SK-N-SH treated with all-trans-retinoic acid at 6 μM for 48 hours (cell line): ENCODE results near the gene PTPRF.

ENCODE experiments used
- ATAC-seq: fragments of 200-7000 bp; cut with Tn5 transposase; 3 replicates; pipeline ENCODE4 v1.9.1; 2020; ENCODE audit warnings: mild to moderate bottlenecking, moderate library complexity
- ARNTL ChIP-seq: fragments of 450-650 bp; formaldehyde crosslinking; IDR thresholded peaks from 2 replicates; pipeline ENCODE4 v1.5.0; 2020; ENCODE audit warnings: low read depth, mild to moderate bottlenecking, moderate library complexity, borderline replicate concordance
- BACH2 ChIP-seq: fragments of 250-450 bp; sonication (Bioruptor Pico); IDR thresholded peaks from 2 replicates; pipeline ENCODE4 v1.9.0; 2021; ENCODE audit warnings: mild to moderate bottlenecking, borderline replicate concordance
- CREB5 ChIP-seq: fragments of 250-450 bp; sonication (Bioruptor Pico); IDR thresholded peaks from 2 replicates; pipeline ENCODE4 v1.5.1; 2020; ENCODE audit warnings: low read depth, mild to moderate bottlenecking, moderate library complexity
- CSDC2 ChIP-seq: fragments of 250-450 bp; sonication (Bioruptor Pico); IDR thresholded peaks from 2 replicates; pipeline ENCODE4 v1.5.0; 2020; ENCODE audit warnings: mild to moderate bottlenecking, moderate library complexity
- CSRNP3 ChIP-seq: fragments of 250-450 bp; sonication (Bioruptor Pico); IDR thresholded peaks from 2 replicates; pipeline ENCODE4 v1.5.1; 2021; ENCODE audit warnings: mild to moderate bottlenecking, moderate library complexity
- ESRRG ChIP-seq: fragments of 250-450 bp; sonication (Bioruptor Pico); IDR thresholded peaks from 2 replicates; pipeline ENCODE4 v1.6.1; 2021; ENCODE audit warnings: mild to moderate bottlenecking
- GLIS3 ChIP-seq: fragments of 250-450 bp; sonication (Bioruptor Pico); IDR thresholded peaks from 2 replicates; pipeline ENCODE4 v1.5.0; 2020; ENCODE audit warnings: mild to moderate bottlenecking, moderate library complexity
- OSR1 ChIP-seq: fragments of 250-450 bp; sonication (Bioruptor Pico); IDR thresholded peaks from 2 replicates; pipeline ENCODE4 v1.8.0; 2022; ENCODE audit warnings: moderate library complexity, mild to moderate bottlenecking, inconsistent platforms
- POU6F1 ChIP-seq: fragments of 250-450 bp; sonication (Bioruptor Pico); IDR thresholded peaks from 2 replicates; pipeline ENCODE4 v1.8.0; 2021; ENCODE audit warnings: low read depth, mild to moderate bottlenecking, moderate library complexity, borderline replicate concordance
- PPARA ChIP-seq: fragments of 250-450 bp; sonication (Bioruptor Pico); IDR thresholded peaks from 2 replicates; pipeline ENCODE4 v1.5.0; 2020; ENCODE audit warnings: mild to moderate bottlenecking, borderline replicate concordance
- RARB ChIP-seq: fragments of 250-450 bp; sonication (Bioruptor Pico); IDR thresholded peaks from 2 replicates; pipeline ENCODE4 v1.8.0; 2021; ENCODE audit warnings: mild to moderate bottlenecking, moderate library complexity
- SNAI2 ChIP-seq: fragments of 250-450 bp; sonication (Bioruptor Pico); IDR thresholded peaks from 2 replicates; pipeline ENCODE4 v1.5.0; 2020; ENCODE audit warnings: mild to moderate bottlenecking, moderate library complexity
- TCF4 ChIP-seq: fragments of 250-450 bp; sonication (Bioruptor Pico); IDR thresholded peaks from 2 replicates; pipeline ENCODE4 v1.8.0; 2021; ENCODE audit warnings: mild to moderate bottlenecking, moderate library complexity, borderline replicate concordance
- TOX ChIP-seq: fragments of 250-450 bp; sonication (Bioruptor Pico); IDR thresholded peaks from 2 replicates; pipeline ENCODE4 v1.8.0; 2021; ENCODE audit warnings: mild to moderate bottlenecking, moderate library complexity, borderline replicate concordance
- TSHZ2 ChIP-seq: fragments of 250-450 bp; sonication (Bioruptor Pico); IDR thresholded peaks from 2 replicates; pipeline ENCODE4 v1.5.0; 2020; ENCODE audit warnings: mild to moderate bottlenecking, moderate library complexity
- ZFP3 ChIP-seq: fragments of 250-450 bp; sonication (Bioruptor Pico); IDR thresholded peaks from 2 replicates; pipeline ENCODE4 v1.5.0; 2020; ENCODE audit warnings: mild to moderate bottlenecking, moderate library complexity
- ZFP30 ChIP-seq: fragments of 450-650 bp; formaldehyde crosslinking; IDR thresholded peaks from 2 replicates; pipeline ENCODE4 v1.5.0; 2022; ENCODE audit warnings: mild to moderate bottlenecking, moderate library complexity
- ZNF565 ChIP-seq: fragments of 450-650 bp; formaldehyde crosslinking; conservative IDR thresholded peaks from 2 replicates; pipeline ENCODE4 v1.5.0; 2020; ENCODE audit warnings: low read depth, mild to moderate bottlenecking, moderate library complexity
- ZNF70 ChIP-seq: fragments of 450-650 bp; formaldehyde crosslinking; IDR thresholded peaks from 2 replicates; pipeline ENCODE4 v1.5.0; 2020; ENCODE audit warnings: mild to moderate bottlenecking, moderate library complexity

The PTPRF gene

GRCh38 chr1:43542527-43543458 is 12.1 kb downstream of the PTPRF start:
- TF ChIP-seq CSRNP3 (no peak), BACH2 (CRISPR knock-in tag) (no peak), POU6F1 (CRISPR knock-in tag) (no peak), ARNTL (CRISPR knock-in tag) (no peak), GLIS3 (CRISPR knock-in tag) (no peak), ZFP30 (CRISPR knock-in tag) (no peak), RARB (no peak), ZNF565 (CRISPR knock-in tag) (no peak), CREB5 (CRISPR knock-in tag) (no peak), ZFP3 (CRISPR knock-in tag) (no peak), PPARA (CRISPR knock-in tag) (no peak), ESRRG (no peak), TSHZ2 (CRISPR knock-in tag) (no peak), OSR1 (CRISPR knock-in tag) (no peak), SNAI2 (CRISPR knock-in tag) (no peak), ZNF70 (CRISPR knock-in tag) (no peak), CSDC2 (CRISPR knock-in tag) (no peak)
- TF ChIP-seq, all 23 proteins: peak for 0
- no peak for ATAC-seq

GRCh38 chr1:43543567-43543966 is 12.9 kb downstream of the PTPRF start:
- ATAC-seq, result no peak
- TF ChIP-seq ESRRG (no peak), GLIS3 (CRISPR knock-in tag) (no peak), POU6F1 (CRISPR knock-in tag) (no peak), SNAI2 (CRISPR knock-in tag) (no peak), CREB5 (CRISPR knock-in tag) (no peak), OSR1 (CRISPR knock-in tag) (no peak), BACH2 (CRISPR knock-in tag) (no peak), ZFP3 (CRISPR knock-in tag) (no peak), TOX (CRISPR knock-in tag) (no peak), ZFP30 (CRISPR knock-in tag) (no peak), TCF4 (no peak), CSRNP3 (no peak), ARNTL (CRISPR knock-in tag) (no peak), TSHZ2 (CRISPR knock-in tag) (no peak), ZNF70 (CRISPR knock-in tag) (no peak)
